ENCODE data around the gene TRMU.

TRMU gene

DNA sequence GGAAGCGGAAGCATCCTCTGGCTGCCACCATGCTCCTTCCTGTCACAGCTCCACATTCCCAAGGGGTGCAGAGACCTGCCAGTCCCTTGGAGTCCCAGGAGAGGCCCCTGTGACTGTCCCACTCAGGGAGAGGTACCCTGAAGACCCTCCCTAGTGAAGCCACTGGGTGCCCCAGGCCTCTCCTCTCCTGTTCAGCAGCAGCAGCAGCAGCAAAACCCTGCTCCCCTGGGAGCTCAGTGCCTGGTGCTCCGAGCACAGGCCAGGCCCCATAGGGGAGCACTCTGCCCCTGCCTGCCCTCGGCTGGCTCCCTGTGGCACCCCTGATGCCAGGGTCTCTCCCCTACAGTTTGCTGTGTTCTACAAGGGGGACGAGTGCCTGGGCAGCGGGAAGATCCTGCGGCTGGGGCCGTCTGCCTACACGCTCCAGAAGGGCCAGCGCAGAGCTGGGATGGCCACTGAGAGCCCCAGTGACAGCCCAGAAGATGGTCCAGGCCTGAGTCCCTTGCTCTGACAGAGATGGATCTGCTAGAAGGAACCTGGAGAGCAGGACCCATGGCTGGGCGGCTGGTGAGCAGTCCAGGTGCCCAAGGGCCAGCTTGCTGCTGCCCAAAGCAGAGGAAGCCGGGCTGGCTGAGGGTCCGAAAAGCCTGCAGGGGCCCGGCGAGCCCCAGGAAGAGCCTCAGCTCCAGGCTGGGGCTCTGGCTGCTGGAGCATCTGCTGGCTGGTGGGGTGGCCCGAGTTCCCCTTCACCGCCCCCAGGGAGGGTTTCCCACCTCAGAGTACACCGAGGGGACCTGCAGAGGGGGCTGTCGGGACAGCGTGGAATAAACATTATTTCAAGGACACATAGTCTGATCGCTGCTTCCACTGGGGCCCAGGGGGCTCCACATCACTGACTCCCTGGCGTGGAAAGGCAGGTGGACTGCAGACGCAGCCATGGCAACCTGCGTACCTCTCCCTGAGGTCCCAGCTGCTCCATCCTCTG, 21.3 kb downstream of the TRMU start:
- no peak for DNase-seq

DNA sequence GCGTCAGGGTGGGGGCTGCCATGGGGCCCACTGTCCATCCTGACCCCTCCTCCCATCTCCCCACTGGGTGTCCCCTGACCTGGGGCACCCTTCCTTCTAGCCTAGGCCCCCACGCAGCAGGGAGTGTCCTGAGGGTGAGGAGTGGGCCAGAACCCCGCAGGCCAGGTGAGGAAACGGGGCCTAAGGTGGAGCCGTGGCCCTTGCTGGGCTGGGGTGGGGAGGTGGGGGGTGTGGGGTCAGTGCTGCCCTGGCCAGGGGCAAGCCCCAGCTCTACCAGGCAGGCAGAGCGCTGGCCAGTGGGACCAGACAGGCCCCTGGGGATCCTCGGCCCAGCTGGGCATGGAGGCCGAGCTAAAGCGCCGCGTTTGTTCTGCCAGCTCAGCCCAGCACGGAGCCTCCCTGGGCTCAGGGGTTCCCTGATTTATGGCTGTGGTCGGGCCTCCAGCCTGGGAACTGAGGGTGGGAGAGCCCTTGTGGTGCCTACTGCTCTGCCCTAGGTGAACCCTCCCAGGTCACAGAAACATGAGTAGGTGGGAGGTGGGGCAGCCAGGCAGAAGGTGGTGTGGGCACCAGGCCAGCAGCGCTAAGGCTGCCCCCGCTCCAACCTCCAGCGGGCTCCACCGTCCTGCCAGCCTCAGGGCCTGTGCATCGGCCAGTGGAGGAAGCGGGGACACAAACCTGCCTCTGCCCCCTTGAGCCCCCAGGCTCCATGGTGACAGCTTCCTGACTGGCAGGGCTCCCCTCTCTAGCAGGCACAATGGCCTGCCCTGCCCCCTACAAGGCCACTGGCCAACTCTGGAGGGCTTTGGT, 22.4 kb downstream of the TRMU start:
- DNase-seq = no peak

DNA sequence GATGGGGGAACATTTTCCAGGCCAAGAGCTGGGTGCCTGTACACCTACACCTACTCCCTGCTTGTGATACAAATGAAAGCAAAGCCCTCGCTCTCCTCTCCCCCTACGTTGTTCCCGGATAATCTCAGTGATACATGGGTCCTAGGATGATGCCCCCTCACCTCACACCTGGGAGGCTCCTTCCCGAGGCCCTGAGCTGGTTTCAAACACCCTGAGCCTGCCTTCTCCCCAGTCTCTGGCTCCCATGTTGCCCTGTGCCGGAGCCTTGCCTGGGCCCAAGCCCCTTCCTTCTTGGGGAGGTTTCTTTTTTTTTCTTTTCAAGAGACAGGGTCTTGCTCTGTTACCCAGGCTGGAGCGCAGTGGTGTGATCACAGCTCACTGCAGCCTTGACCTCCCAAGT, 23.3 kb downstream of the TRMU start:
- no peak for DNase-seq

DNA sequence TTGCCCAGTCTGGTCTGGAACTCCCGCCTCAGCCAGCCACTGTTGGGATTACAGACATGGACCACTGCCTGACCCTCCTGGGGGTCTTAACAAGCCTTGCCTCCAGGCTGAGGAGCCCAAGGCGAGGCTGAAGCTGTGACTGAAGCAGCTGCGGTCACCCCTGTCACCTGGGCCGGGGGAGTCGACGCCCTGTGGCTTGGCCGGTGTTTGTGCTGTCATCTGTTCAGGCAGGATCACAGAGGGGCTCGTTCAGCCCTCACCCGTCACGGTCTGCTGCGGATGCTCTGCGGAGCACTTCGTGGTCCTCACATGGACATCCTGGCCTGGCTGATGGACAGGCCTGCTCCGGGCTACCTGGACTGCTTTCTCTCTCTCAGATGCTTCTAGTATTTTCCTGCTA, 23.8 kb downstream of the TRMU start:
- DNase-seq = no peak

DNA sequence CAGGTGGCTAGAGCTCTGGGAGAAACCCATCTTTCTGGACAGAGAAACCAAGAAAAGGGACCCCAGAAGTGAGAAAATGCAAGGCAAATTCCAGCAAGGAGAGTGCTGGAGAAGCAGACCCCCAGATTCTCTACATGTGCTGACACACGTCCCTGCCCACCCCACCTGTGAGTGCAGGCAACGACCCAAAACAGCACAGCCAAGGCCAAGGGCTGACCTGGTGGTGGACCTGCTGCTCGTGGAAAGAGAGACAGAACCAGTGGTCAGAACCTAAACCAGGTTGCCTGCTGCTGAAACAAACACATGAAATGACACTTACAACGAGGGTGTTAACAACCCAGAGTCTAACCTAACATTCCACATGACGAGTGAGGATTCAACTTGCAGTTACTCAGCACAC, 24.6 kb downstream of the TRMU start:
- no peak for DNase-seq

DNA sequence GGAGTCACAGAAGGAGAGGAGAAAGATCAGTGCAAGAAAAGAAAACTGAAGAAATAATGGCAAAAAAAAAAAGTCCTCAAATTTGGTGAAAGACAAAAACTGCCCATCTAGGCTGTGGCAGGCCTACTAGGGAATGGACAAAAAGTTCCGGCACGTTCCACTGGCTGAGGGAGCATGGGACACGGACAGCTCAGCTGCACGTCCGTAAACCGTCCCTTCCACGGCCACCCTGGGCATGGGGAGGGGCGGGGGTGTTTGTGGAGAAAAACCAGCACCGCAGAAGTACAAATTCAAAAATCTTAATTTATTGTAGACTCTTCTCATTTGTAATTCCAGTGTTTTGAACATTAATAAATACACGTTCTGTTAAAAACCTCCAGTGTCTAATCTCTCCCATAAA, 25.4 kb downstream of the TRMU start:
- DNase-seq = no peak

DNA sequence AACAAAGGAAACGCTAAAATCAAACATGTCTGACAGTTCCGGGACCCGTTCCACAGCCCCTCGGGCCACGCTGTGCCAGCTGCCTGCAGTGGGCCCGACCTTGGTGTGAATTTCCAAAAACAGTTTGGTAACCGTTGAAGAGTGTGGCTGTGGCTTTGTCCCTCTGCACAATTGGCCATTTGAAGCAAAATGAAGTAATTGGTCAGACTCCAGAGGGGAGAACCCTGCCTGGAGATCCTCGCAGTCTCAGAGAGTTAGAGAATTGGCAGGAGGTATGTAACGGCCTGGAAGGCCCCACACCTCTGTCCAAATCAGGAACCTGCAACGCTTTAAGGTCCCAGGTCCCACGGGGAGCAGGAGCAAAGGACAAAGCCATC, 26.3 kb downstream of the TRMU start:
- DNase-seq = no peak

DNA sequence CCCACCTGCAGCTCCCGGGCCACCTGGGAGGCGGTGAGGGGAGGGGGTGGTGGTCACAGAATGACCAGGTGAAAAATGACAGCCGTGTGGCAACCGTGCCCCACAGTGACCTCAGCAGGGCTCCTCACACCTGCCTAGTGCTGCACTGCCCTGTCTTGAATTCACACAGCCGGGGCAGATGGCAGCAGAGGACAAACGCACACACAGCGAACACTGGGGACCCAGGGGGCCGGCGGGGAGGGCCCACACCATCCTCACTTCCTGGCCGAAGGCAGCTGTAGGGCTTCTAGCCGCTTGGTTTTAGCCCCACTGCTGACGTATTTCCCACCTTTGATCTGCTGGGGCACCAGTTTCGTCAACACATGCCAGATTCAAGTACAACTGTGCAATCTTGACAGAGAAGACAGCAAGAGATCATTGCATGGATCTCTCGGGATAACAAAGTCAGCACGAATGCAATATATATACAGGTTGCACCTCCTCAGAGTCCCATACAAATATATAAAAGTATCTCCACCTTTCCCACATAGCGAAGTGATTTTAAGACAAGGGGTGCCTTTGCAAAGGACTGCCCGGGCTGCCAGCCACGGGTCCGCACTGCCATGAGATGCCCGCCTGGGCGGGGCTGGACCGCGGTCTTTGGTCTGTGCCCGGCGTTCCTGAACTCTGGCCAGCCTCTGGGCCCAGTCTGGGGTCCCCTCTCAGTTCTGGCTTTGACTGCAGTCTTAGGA, 26.9 kb downstream of the TRMU start:
- DNase-seq = no peak

DNA sequence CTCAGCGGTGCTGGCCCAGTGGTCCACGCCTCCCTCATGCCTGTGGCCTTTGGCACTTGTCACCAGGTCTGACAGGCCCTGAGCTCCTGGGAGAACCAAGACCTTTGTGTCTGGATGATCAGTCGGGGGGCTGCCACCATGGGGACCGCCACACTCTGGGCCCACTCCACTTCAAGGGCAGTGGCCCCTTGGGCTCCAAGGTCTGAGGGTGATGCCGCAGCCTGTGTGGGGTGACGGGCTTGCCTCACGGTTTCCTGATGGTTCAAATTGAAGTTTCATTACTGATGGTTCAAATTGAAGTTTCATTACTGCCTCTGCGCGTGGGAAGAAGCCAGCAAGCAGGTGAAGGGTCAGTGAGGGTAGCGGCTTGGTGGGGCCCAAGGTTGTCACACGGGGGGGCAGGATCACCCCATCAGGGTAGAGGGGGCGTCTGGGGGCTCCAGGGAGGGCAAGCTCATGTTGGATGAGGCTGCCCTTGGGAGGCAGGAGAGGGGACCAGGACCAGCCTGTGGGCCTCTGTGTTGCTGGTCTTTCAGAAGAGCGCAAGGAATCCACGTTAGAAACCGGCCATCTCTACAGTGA, 27.5 kb downstream of the TRMU start:
- no peak for DNase-seq

DNA sequence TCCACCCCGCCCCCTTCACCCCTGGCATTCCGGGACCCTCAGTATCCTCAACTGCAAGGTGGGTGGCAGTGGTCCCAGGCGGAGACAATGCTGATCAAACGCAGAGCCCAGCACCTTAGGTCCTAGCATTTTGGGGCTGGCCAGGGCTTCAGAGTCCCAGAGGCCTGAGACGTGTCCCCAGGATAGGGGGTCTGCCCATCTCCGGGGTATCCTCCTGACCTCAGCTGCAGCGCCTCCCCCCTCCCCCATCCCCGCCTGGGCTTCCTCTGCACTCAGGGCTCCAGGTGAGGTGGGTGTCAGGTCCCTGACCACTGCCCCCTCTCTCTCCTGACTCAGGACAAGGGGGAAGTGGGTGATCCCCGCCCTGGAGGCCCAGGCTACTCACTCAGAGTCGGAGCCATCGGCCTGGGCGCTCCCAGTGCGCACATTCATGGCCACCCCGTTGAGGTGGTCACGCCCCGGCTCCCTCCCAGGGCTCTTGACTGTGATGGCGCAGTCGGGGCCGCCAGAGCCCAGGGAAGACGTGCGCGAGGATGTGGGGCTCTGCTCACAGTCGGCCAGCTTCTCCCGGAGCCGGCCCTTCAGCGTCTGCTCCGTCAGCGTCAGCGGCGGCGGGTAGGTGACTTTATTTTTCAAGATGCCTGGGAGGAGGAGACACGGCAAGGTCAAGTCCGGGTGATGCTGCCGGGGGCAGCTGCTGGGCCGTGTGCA, 28.3 kb downstream of the TRMU start:
- DNase-seq = no peak

DNA sequence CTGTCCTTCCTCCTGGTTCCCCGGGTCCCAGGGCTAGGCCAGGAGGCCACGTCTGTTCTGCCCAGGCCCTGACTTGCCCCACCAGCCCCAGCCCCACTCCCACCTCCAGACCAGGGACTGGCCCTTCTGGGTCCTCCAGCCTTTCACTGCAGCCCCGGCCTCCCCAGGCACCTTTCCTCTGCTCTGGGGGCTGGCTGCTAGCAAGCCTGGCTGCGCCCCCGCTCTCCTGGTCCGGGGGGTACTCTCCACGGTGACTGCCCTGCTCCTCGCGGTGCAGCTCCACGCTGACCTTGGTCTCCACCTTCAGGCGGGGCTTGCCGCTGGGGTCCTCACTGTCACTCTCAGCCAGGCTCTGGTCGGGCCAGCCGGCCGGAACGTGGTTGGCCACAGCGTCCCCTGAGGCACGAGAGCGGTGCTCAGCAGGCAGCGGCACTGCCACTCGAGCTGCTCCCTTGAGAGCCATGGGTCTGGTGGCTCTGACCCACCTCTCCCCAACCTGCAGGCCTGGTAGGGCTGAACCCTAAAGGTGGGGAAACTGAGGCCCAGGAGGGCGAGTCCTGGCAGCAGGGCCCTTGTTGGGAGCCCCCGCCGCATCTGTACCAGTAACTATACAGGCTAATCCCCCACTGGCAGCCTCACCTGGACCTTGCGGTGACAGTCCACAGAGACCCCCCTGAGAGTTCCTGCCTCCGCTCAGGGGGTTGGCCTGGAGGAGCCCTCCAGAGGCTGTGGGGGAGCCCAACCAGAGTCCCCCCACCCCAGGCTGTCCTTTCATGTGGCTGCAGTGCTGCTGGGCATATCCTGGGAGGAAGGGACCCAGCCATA, 29.0 kb downstream of the TRMU start:
- no peak for DNase-seq

DNA sequence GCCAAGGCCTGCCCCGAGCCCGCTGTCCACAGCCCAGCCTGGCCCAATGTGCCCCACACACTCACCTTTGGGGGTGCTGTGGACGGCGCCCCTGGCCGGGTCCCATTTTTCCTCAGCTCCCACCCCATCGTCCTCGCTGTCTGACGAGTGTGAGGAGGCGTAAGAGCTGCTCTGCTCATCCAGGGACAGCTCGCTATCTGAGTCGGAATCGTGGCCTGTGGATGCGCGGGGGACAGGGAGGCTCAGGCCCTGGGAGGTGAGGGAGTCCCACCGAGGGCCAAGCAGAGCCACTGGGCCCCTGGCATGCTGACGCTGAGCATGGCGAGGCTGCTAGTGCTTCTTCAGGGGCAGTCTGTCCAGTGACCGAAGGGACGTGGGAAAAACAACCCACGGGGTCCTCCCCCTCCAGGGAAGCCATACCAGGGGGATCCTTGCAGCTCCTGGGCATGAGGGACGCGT, 29.7 kb downstream of the TRMU start:
- DNase-seq = no peak

DNA sequence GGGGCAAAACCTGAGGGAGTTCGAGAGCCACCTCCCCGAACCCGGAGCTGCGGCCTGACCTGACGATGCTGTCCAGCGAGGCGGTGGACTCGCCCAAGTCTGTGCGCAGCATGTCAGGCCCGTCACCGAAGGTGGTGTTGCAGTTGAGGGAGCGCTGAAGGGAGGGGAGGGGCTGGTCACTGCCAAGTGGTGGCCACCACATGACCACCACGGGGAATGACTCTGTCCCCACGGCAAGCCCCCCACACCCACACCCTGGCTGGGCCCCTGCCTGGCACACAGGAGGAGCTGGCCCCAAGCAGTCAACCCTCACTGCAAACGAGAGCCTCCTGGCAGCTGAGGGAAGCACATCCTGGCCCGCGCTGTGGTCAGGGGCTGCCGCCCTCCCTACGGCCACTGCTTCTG, 30.8 kb downstream of the TRMU start:
- DNase-seq = no peak

DNA sequence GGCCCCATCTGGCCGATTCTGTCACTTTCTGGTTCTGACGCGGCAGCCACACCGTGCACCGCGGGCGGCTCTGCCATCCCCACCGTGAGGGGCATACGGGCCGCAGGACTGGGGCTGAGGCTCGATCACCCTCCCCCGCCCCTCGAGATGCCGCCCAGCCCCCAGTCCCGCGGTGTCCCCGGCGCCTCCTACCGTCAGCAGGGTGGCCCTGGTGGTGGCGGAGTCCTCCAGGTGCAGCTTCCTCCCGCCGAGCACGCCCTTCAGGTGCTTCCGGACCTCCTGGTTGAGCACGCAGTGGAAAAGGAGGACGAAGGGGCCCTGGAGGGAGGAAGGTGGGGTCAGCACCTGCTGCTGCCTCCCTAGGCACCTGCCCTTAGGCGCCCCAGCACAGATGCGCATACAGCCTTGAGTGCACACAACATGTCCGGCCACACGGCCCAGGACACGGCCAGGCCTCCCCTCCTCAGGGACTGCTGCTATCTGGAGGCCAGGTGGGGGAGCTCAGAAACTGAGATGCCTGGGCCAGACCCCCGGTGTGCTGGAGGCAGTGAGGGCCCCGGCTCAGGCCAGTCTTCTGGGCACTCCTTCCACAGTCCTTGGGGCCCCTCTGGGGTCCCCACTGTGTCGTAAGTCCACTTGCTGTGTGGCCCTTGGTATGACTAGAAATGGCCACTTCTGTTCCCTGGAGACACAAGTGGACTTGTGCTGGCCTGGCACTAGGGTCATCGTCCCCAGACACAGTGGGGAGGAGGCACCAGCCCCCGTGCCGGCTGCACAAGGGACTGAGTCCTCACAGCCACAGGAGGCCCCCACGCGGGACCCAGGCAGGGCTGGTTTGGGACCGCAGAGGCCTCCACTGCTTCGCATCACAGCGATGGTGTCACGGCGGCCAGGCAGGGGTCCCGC, 31.5 kb downstream of the TRMU start:
- no peak for DNase-seq

DNA sequence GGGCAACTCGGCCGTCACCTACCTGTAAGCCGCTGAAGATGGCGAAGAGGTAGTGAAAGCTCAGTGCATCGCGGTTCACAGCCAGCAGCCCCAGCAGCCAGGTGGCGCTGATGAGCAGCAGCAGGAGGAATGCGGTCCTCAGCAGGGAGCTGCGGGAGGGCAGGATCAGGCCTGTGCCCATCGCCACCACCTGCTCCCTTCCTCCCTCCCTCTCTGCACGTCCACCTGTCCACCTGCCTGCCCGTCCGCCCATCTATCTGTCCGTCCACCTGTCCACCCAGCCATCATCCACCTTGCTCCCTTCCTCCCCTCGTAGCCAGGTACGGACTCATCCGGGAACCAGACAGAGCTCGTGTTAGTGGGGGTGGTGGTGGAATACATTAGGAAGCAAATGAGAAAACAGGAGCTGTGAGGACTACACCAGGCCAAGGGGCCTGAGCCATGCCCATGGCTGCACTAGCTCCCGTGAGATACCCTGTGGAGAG, 32.2 kb downstream of the TRMU start:
- no peak for DNase-seq

DNA sequence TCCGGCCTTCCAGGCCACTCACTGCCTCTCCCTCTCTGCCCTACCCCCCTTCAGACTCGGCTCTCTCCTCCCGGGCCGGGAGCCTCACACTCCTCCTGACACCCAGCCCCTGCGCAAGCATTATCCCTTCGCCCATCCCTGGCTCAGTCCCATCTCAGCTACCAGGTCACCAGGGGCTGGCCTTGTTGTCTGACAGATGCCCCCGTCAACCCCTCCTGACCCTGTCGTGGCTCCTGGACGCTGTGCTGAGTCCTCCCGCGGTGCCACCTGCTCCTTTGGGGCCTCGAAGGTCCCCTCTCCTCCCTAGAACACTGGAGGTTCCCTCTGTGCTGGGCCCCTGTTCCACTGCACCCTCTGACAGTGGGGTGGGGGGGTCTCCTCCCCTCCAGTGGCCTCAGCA, 32.9 kb downstream of the TRMU start:
- DNase-seq = no peak

DNA sequence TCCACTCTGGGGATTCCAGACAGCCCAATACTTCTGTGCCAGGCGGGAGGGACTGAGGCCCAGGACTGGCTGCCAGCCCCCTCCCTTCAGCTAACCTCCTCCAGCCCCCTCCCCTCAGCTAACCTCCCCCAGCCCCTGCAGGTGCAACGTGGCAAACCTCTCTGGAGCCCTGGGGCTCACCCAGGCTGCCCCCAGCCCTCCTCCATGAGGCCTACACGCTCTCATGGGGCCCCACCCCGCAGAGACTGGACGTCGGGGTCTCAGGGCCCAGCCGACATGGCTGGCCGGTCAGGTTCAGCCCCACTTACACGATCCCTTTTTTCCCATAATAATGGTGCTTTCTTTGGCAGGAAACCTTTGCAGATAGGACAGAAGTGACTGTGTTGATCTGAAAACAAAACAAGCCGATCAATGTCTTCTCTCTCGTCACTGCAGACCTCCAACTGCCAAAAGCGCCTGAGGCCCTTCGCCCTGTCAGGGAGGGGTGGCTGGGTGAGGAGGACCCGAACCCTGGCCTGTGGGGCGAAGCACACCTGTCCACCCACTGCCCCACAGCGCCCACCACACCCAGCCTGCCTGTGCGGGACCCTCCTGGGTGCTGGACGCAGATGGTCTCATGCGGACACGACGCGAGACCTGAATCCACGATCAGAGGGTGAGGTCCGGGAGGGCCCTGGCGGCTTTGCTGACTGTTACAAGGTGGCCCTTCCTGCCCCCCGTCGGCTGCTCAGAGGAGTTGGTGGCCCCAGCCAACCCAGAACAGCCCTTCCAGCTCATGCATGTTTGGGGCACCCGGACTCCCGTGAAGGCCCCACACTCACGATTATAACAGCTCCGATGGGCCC, 33.6 kb downstream of the TRMU start:
- DNase-seq = no peak

DNA sequence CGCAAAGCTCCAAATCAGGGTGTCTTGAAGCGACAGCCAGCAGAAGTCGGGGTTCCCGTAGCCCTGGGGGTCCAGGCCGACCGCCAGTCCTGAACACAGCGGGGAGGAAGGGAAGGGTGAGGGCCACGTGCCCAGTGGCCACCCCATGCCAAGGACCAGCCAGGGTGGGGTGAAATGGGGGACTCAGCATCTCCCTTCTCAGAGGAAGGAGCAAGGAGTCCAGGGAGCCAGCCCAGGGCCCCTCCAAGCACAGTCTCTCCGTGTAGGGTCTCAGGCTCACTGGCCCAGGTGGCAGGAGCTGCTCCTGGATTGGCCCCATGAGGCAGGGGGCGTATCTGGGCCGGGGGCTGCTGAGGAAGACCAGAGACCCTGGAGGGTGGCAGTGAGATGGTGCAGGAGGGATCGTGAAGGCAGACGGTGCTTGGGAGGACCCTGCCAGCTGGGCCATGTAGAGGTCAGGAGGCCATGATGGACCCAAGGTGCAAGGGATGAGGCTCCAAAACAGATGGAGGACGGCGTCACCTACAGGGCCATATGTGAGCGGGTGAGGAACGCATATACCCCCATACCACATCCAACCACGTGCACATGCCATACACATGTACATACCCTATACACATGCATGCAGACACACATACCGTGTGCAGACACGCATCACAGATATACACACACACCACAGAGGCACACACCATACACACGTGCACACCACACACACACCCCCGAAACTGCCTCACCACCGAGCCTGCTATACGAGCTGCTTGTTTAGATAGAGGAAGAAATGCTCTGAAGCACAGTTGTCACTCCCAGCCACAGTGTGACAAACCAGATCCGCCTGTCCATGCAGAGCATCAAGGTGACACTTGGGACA, 34.4 kb downstream of the TRMU start:
- DNase-seq = no peak
